Ishikawa (cell line): ENCODE data around the gene ZCCHC14.

Source experiments
- NFIC ChIP-seq: IDR thresholded peaks from 2 replicates; pipeline ENCODE4 v1.6.1; 2012
- TAF1 ChIP-seq: IDR thresholded peaks from 2 replicates; pipeline ENCODE4 v1.6.1; 2012; ENCODE audit warnings: low read depth, mild to moderate bottlenecking
- TCF12 ChIP-seq: IDR thresholded peaks from 2 replicates; pipeline ENCODE4 v1.6.1; 2012; ENCODE audit warnings: low read depth
- YY1 ChIP-seq: IDR thresholded peaks from 2 replicates; pipeline ENCODE4 v1.6.1; 2012; ENCODE audit warnings: low read depth
- TF ChIP-seq, protein P1 (sequence below): IDR thresholded peaks from 2 replicates; pipeline ENCODE4 v1.6.1; 2012
- TF ChIP-seq, protein P2 (sequence below): IDR thresholded peaks from 2 replicates; pipeline ENCODE4 v1.6.1; 2012; ENCODE audit warnings: low read depth, mild to moderate bottlenecking

DNA sequence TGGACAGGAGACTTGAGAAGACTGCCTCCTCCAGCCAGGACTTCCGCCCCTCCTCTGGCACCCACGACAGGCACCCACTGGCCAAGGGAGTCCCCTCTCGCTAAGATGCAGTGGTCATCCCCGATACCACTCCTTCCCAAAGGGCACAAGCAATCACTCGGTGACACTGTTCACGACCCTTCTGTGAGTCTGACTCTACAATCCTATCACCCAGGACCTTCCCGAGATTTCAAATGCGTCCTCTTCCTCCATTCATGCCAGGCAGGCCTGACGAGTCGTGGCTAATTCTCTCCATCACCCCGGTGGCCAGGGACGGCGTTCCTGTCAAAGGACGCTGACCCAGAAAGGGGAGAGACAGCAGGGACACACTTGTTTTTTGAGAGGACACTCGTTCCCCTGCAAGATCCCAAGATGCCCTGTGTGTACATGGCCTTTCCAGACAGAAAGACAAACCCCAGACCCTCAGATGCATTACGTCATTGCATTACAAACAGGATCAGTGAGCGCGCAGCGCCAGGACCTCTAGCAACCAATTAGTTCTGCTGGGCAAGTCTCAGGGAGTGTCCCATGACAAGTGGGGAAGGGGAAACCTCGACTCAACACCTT is 121.5 kb downstream of the ZCCHC14 start:
- TF ChIP-seq TCF12 (no peak), TAF1 (no peak), YY1 (no peak), NFIC (no peak)
- TF ChIP-seq, protein P1, sequence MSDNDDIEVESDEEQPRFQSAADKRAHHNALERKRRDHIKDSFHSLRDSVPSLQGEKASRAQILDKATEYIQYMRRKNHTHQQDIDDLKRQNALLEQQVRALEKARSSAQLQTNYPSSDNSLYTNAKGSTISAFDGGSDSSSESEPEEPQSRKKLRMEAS = no peak
- TF ChIP-seq, protein P2, sequence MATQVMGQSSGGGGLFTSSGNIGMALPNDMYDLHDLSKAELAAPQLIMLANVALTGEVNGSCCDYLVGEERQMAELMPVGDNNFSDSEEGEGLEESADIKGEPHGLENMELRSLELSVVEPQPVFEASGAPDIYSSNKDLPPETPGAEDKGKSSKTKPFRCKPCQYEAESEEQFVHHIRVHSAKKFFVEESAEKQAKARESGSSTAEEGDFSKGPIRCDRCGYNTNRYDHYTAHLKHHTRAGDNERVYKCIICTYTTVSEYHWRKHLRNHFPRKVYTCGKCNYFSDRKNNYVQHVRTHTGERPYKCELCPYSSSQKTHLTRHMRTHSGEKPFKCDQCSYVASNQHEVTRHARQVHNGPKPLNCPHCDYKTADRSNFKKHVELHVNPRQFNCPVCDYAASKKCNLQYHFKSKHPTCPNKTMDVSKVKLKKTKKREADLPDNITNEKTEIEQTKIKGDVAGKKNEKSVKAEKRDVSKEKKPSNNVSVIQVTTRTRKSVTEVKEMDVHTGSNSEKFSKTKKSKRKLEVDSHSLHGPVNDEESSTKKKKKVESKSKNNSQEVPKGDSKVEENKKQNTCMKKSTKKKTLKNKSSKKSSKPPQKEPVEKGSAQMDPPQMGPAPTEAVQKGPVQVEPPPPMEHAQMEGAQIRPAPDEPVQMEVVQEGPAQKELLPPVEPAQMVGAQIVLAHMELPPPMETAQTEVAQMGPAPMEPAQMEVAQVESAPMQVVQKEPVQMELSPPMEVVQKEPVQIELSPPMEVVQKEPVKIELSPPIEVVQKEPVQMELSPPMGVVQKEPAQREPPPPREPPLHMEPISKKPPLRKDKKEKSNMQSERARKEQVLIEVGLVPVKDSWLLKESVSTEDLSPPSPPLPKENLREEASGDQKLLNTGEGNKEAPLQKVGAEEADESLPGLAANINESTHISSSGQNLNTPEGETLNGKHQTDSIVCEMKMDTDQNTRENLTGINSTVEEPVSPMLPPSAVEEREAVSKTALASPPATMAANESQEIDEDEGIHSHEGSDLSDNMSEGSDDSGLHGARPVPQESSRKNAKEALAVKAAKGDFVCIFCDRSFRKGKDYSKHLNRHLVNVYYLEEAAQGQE = no peak
